NB4 (cell line): ENCODE results near the gene TTLL5.

ENCODE experiments used
- CTCF ChIP-seq: IDR thresholded peaks from one replicate; pipeline ENCODE4 v1.5.1; 2012; ENCODE audit warnings: low read depth, low read length
- MAX ChIP-seq: IDR thresholded peaks from 2 replicates; pipeline ENCODE4 v1.6.1; 2011; ENCODE audit warnings: low read depth, low read length
- POLR2A ChIP-seq: IDR thresholded peaks from 2 replicates; pipeline ENCODE4 v1.6.1; 2011; ENCODE audit warnings: mild to moderate bottlenecking; ENCODE audit not compliant: insufficient read length; ENCODE audit errors: extremely low read depth

- TF ChIP-seq CTCF (no peak), POLR2A (no peak), MAX (no peak)
These were observed 248.6 kb downstream of the TTLL5 start for GRCh38 chr14:75909630-75910029.
